GM18520 (cell line): ENCODE measurements around the gene FBXW10.
"Not testable (repeated sequence)": the region's sequence is repeated elsewhere in the genome, so short reads cannot be mapped to it uniquely, and the experiment has no call there.

Experiments used
- ATAC-seq: cut with Tn5 transposase; IDR thresholded peaks from one replicate; pipeline ENCODE4 v1.9.1; 2021; ENCODE audit not compliant: unreplicated experiment

FBXW10 gene

GRCh38 chr17:18743699-18744421 lies at the start of gene FBXW10:
TSS of gene FBXW10 (plus strand) at chr17:18744054. CDS start at chr17:18744245, 191 bp downstream.
- ATAC-seq, result not testable (repeated sequence)

GRCh38 chr17:18695143-18695542 lies 48.7 kb upstream of the FBXW10 start:
- ATAC-seq, result not testable (repeated sequence)

GRCh38 chr17:18698473-18699103 lies 45.3 kb upstream of the FBXW10 start:
- not testable (repeated sequence) for ATAC-seq

GRCh38 chr17:18705955-18706354 lies 37.9 kb upstream of the FBXW10 start:
- not testable (repeated sequence) for ATAC-seq

GRCh38 chr17:18708215-18708614 lies 35.6 kb upstream of the FBXW10 start:
- not testable (repeated sequence) for ATAC-seq

GRCh38 chr17:18712354-18712999 lies 31.4 kb upstream of the FBXW10 start:
- not testable (repeated sequence) for ATAC-seq

- ATAC-seq, result not testable (repeated sequence)
Measured at GRCh38 chr17:18718643-18719427, 25.0 kb upstream of the FBXW10 start.

GRCh38 chr17:18719428-18720110 lies 24.3 kb upstream of the FBXW10 start:
- ATAC-seq, result not testable (repeated sequence)

DNA sequence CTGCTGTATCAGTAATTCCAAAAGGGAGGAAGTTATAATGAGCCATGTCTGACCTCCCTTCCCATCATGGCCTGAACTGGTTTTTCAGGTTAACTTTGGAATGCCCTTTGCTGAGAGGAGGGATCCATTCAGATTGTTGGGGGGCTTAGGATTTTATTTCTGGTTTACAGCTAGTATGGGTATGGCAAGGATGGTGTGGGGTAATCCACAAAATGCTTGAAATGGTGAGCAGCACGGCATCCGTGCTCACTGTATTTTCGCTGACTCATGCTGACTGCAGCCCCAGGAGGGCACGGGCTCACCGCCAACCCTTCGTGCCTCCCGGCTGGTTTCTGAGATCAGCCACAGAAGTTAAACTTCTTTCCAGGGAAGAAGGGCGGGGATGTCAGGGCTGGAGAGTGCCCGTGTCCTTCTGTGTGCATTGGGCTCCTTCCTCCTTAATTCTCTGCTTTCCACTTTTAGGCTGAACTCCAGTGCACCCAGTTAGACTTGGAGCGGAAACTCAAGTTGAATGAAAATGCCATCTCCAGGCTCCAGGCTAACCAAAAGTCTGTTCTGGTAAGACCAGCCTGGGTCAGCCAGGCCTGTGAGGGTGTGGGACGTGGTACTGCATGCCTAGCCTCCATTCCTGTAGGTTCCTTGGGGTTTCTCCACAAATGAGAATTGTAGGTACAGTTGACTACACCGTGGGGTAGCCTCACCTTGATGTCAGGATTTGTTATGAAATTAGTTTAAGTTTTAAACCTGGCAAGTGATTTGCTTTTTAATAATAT lies 21.9 kb upstream of the FBXW10 start:
- not testable (repeated sequence) for ATAC-seq

DNA sequence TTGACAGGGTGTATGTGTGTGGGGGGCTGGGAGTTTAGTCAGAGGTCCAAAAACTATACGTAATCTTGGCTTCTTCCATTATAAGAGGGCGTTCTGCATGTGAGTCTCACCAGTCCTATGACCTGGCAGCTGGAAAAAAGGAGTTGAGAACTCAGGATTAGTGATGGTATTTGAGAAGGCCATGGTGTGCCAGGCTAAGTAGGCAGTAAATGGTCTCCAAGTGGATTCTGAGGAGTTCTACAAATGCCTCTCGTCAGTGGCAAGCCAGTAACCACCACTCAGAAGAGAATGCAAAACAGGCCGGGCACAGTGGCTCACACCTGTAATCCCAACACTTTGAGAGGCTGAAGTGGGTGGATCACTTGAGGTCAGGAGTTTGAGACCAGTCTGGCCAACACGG lies 21.2 kb upstream of the FBXW10 start:
- ATAC-seq, result not testable (repeated sequence)

DNA sequence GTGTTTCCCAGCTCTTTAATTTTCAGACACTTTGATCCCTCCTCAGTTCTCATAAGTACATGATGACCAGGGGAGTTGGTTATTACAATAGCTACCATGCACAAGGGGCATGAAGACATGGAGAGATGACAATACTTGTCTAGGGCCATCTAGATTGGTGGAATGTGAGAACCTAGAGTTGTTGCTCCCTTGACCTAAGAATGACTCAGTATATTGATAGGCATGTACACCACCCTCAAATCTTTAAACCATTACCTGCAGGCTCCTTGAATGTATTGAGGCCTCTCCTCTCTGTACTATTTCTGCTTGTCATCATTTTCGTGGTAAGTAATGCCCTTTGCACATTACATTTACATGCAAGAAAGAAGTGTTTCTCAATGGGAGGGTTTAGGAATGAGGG lies 20.3 kb upstream of the FBXW10 start:
- ATAC-seq, result not testable (repeated sequence)

DNA sequence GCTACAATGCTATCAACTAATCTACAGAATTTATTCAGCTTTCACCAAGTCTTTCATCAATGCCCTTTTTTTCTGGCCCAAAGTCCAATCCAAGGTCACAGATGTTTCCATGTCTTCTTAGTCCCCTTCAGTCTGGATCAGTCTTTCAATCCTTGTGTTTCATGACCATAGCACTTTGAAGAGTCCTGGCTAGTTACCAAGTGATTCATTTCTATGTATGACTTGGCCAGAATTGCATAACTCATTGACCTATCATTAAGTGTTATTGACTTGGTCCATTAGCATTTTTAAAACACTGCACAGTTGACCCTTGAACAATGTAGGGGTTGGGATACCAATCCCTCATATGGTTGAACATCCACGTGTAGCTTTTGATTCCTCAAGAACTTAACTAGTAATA lies 11.4 kb upstream of the FBXW10 start:
- ATAC-seq, result not testable (repeated sequence)

DNA sequence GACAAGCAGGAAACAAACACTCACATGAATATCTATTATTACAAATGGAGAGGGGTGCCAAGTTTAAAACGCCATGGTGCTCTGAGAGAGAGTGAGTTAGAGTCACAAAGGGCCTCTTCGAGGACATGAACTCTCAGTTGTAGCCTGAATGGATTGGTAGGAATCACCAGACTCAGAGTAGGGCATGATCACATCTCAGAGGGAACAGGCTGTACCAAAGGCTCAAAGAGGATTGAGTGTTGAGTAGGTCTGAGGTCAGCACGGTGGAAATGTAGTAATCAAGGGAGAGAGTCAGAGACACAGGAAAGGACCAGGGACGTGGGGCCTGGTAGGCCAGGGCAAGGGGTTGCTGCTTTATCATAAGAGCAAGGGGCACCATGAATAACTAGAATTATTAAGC lies 10.5 kb upstream of the FBXW10 start:
- ATAC-seq, result not testable (repeated sequence)

DNA sequence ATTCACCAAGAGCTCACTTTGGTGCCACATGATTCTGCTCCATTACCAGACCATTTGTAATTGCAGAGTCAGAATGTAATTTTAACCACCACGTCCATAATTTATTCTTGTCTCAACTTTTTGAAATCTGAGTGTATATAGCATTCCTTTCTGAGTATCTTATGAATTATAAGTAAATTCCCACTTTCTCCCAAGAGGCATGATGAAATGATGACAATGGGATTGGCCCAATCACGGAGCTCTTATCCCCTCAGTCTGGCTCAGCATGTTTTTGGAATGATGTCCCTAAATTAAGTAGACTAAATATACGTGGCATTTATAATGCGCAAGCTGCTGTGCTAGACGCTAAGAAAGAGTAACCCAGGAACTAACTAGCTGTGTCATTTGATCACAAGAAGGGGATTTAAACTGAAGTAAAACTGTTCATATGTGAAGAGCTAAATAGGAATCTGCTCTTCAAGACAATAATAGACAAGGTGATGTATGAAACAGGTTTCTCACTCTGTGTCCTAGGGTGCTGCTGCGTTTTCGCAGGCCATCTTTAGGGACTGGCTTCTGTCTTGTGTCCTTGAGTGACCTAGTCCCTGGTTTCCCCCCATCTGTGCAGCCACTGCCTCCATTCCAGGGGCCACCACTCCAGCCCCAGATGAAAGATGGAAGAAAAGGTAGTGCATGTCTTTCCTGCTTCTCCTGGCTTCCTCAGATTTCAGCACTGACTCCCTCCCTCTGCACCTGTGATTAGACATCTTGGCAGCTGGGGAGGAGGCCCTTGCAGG lies 4.0 kb upstream of the FBXW10 start:
- not testable (repeated sequence) for ATAC-seq

DNA sequence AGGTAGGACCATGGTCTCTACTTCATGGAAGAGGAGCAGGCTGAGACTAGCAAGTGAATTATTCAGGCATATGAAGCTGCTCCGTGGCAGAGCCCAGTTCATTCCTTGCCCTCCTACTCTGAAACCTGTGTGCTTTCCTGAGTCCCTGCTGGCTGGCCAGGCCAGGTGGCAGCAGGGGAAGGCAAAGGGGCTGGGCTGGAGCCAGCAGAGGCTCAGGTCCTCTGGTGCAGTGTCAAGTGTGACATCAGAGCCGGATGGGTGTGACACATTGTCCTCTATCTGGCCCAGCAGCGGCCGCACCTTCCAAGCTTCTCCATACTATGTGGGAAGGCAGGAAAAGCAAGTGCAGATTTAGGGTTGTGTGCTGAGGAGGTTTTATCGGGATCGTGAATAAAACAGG lies 2.6 kb upstream of the FBXW10 start:
- ATAC-seq, result not testable (repeated sequence)

GRCh38 chr17:18744726-18745125 lies 872 bp downstream of the FBXW10 start:
- not testable (repeated sequence) for ATAC-seq

GRCh38 chr17:18746551-18746950 lies 2.7 kb downstream of the FBXW10 start:
- ATAC-seq, result not testable (repeated sequence)

GRCh38 chr17:18747501-18747900 lies 3.6 kb downstream of the FBXW10 start:
- not testable (repeated sequence) for ATAC-seq

DNA sequence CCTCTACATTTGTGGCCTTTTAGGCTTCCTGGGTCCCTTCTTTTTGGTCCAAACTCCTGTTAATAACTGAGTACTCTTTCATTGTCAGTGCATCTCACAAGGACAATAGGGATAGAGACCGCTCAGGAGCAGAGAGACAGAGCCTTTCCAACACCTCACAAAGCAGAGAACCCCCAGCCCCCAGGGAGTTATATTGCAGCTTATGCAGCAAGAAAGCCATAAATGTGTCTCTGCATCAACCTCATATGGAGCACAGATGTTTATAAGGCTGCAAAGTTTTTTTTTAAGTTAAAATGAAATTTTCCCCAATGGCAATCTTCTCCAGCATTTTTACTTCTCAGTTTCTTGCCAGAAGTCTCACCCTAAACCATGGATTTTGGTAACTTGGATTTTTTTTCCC lies 6.4 kb downstream of the FBXW10 start:
- ATAC-seq, result not testable (repeated sequence)
